ENCODE results near the gene SLC9A9.

Gene SLC9A9

DNA sequence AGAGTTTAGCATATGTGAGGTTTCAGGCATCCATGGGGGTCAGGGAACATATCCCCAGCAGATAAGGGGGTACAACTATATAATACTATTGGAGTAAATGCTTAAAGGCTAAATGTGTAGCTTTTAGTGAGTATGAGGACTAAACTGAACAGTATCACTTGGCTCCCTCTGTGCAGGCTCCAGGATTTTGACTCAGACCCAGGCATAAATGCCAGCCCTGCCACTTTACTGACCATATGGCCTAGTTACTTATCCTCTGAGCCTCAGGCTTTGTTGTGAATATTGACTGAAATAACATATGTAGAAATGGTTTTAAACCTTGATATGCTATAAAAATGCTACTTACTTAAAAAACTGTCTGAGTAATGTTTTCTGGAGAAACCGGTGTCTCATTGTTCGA lies 577.1 kb downstream of the SLC9A9 start:
- no peak for DNase-seq

DNA sequence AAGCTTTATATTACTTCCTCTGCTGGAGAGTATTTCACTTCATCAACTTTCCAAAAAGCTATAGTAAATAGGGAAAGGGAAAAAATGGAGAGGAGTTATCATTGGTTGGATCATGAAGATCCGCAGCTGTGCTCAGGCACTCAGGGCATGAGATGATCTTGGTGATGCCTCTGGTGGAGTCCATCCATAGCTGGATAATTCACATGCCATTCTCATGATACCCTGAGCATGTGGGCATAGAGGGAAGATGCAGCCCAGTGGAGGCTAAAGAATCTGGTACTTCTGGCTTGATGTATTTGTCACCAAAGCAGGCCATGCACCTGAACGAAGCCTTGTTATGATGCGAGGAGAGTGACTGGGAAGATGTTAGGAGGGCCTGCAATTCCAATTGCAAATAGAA lies 578.5 kb downstream of the SLC9A9 start:
- no peak for DNase-seq

DNA sequence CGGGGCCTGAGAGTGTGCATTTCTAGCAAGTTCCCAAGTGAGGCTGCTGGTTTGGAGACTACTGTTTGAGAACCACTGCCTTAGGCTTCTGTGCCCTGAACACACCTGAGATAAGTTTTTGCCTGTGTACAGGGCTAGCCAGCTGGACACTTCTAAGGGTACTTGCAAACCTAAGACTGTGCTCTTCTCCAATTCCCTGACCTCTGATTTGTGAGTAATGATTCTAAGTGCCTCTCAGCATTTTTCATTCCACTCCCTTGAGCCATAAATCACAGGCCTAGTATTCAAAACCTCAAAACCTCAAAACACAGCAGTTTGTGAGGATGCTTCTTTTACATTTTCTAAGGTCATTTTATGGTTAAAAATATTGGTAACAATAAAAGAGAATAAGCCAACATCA lies 580.3 kb downstream of the SLC9A9 start:
- DNase-seq = no peak

DNA sequence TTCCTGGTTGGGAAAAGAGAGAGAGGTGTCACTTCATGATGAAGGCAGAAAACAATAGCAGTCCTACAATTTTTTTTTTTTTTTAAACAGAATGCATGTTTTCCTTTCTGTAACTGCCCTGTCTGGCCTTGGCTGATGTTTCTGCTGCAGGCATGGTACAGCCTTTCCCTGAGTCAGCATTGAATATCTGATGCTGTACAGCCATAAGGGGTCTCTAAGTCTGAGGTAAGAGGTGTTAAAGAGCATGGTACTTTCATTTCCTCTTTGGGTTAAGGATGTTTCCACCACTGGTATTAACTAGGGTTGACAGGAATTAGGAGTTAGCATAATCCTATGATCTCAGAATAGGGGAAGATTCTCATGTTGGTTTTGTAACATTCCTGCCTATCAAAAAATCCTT lies 581.3 kb downstream of the SLC9A9 start:
- DNase-seq = no peak

DNA sequence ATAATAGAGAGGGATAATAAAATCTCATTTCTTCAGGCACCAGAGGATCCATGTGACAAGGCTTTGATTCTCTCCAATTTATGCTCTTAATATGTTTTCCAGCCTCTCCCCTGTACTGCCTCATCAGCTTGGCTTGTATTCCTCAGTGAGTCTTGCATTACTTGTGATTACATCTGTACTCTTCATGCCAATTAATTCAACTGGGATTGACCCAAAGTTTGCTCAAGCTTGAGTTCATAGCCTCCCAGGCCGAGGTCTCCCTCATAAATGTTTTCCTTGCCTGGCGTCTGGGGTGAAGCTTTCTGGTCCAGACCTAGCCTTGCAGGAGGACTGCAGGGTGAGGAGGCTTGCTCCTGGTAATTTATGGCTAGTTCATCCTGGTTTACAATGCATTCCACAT lies 581.8 kb downstream of the SLC9A9 start:
- DNase-seq = no peak

DNA sequence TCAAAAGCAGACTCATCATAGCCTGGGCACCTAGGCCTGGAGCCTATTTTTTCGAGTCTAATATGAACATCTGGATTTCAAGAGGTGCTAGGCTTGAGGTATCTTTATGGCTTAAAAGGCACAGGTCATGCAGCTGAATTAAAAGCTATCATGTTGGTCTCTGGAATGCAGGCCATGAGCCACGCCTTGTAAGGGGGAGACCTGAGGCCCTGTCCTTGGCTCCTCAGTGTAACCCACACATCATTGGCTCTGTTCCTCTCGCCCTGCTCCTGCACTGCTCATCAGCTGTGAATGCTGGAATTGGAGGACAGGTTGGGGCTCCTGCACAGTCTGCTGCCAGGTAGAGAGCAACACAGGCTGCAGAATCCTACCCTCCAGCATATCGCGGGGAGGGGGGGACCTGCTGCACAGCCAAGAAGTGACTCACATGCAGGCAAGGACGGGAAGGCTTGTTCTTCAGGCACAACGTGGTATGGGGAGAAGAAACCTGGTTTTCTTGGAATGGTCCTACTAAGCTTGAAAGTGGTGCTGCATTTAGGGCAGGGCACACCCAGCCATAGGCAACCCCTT lies 582.7 kb downstream of the SLC9A9 start:
- DNase-seq = no peak

DNA sequence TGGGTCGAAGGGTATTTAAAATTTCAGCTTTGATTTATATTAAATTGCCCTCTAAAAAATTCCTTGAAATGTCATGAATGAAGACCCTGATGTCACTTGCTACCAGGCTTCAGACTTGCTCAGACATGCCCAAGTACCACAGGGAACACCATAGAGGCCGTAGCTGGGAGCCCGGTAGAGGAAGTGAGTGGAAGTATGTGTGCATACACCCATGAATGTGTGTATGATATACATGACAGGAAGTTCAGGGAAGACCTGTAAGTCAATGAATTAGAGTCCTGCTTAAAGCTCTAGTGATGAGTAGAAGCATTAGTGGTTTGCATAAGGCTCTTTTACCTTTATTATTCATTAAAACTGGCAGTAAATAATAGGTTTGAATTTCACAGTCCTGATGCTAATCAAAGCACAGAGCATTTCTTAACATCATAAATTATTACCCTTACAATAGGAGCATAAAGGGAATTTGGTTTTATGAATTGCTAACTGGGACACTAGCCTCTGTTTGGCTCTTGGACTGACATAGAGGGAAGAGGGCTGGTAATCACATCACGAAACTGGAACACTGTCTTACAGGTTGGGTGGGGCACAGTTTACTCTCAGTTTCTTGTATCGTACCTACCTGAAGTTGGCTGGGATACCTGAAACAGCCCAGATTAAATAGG lies 584.3 kb downstream of the SLC9A9 start:
- no peak for DNase-seq

DNA sequence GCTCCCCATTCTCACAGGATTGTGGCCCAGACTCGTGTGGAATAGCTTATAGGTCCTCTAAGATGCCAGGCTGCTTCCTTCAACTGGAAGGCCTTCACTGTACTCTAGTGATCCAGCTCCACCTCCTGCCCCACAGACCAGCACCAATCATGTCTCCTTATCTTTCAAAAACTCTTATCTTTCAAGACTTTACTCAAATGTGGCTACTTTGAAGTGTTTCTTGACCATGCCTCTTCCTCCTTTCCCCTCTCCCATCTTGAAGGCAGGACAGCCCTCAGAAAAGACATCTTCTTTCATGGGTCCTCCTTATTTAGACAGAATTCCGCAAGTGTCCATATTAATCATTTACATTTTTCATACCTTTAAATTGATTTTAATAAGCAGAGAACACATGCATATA lies 586.4 kb downstream of the SLC9A9 start:
- no peak for DNase-seq

DNA sequence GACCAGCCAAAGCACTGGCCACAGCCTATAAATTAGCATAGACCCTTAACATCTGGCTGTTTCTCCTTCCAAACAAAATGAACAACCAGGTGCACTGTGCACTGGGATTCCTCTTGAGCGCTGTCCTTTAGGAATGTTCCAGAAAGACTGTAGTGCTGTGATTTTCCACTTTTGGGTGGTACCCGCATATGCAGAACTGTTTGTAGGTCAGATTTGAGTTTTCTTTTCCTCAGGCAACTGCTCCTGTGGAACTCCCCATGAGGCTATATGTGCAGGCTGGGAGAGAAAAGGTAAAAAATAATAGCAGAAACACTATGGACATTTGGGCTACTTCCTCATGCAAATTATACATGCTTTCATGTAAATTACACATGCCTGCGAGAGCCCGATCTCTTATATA lies 589.6 kb downstream of the SLC9A9 start:
- DNase-seq = no peak

DNA sequence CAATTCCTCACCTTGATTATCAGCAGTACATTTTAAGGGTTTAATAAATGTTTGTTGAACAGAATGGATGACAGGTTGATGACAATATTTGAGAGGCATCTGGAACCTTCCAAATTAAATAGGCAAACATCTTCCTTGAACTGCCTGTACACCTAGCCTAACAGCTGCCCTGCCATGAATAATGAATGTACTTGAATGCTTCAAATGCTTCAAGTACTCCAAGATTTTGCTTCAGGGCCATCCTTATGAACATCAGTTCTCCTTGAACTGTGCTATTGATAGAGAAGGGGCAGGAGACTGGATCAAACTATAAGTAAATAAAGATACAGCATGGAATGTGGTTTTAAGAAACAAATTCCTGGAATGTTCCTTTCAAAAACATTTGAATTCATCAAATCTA lies 591.9 kb downstream of the SLC9A9 start:
- DNase-seq = no peak

DNA sequence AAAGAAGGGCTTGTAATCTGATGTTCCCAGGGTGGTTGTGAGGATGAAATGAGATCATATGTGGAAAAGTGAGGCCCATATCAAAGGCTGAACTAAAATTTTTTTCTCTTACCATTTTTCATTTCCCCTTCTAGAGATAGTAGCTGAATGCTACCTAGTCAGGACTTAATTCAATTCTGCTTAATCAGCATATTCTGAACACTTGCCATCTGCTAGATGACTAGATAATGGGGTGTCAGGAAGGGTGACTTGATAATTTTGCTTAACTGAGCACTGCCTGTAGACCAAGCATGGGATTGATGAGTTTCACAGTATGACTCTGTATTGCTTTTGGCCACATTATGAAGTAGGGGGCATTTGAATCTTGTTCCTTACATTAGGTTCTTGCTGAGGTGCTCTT lies 592.5 kb downstream of the SLC9A9 start:
- DNase-seq = no peak

DNA sequence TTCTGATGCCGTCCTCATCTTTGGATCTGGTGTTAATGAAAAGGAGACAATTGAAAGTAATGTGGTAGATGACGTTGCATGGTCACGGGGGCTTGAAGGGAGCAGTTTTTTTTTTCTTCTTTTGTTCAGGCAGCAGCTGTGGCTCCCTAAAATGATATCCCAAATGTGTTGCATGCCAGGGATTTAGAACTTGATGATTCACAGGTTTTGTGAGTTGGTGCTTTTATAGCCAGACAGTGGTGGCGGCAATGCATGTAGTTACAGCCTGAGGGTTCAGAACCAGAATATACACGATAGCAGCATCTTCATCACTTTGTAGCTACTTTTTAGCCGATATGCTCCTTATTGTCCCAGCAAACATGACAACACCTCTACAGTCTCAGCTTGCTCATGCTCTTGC lies 595.3 kb downstream of the SLC9A9 start:
- DNase-seq = no peak

DNA sequence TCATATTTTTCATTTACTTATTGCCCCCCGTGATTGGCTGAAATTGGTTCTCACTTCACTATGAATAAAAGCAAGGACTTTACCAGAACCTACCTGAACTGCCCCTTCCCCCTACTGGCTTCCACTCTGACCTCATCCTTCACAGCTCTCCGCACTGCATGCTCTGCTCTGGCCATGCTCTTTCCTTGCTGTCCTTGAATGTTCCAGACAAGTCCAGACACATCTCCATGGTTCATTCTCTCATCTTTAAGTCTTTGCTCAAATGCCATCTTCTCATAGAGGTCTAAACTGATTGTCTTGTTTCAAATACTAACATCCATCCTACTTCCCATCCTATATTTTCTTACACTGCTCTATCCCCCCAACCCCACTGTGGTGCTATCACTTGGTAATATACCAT lies 599.3 kb downstream of the SLC9A9 start:
- DNase-seq = no peak

DNA sequence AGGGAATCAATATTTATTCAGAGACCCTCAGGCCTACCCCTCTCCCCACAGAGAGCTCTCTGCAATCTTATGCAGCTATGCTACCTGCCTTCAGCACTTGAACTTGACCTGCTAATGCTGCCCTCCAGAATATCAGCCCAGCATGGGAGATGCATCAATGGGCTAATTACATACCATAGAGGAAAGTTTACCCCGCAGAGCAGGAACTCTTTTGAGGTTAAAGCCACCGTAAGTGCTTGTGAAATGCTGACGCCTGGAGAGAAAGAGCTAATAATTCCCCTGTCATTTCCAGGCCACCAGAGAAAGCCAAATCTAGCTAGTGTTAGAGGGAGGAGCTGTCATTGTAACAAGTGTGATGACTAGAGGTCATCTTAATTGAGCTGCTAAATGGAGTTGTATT lies 601.2 kb downstream of the SLC9A9 start:
- DNase-seq = no peak

DNA sequence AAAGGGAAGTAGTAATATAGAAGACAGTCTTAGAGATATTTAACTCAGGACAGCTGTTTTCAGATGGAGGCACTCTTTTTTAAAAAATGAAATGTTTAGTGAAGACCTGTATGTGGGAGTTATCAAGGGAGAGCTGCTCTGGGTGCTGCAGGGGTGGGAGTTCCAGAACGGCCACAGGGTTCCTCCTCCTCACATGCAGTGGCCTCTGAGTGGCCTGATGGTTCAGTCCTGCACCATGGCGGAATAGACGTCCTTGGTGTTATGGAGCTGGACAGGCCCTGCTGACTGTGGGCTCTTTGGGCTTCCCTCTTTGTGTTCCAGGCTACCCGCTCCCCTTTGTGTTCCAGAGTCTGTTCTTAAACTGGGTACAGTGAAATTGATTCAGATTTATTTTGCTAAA lies 602.6 kb downstream of the SLC9A9 start:
- DNase-seq = no peak

DNA sequence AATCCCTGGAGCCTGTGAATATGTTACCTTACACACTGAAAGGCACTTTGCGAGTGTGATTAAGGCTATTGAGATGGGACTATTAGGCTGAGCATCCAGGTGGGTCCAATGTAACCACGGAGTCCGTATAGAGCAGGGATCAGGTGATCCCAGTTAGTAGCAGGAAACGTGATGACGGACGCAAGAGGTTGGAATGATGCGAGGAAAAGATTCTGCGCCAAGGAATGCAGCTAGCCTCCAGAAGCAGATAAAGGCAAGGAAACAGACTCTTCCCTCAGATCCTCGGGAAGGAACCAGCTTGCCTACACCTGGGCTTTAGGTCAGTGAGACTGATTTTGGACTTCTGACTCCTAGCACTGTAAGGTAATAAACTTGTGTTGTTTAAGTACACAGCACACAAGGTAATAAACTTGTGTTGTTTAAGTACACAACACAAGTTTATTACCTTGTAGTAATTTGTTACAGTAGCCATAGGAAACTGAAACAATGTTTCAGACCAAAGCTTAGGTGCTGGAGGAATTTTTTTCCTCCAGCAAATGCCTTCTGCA lies 603.7 kb downstream of the SLC9A9 start:
- no peak for DNase-seq

DNA sequence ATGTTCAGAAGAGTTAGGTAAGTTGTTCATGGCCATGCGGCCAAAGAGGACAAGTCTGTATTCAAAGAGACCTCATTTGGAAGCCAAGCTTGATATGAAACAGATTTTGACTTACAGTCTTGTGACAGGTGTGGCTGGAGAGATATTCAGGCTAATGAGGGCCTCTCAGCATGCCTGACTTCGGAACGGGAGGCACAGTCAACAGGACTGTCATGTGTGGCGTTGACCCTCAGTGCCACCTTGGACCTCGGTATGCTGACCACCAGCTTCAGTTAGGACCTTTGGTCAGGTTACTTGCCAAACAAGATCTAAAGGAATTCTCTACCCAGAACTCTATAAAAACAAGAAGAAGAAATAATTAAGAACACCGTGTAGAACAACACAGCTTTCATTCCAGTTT lies 604.6 kb downstream of the SLC9A9 start:
- DNase-seq = no peak

DNA sequence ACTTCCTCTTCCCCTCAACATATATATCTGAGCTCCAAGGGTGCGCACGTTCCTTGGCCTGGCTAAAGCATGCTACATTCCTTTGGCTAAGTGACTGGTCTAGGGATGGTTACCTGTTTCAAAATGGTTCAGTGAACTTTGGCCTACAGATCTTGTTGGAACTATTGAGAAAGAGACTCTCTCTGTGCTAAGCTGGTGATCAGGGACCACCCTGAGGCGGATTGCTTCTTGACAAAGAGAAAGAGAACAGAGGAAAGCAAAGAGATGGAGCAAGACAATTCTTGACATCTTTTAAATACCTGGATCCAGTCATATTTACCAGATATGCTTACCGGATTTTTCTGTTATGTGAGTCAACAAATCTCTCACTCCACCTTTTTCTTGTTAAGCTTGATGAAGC lies 605.6 kb downstream of the SLC9A9 start:
- DNase-seq = no peak

DNA sequence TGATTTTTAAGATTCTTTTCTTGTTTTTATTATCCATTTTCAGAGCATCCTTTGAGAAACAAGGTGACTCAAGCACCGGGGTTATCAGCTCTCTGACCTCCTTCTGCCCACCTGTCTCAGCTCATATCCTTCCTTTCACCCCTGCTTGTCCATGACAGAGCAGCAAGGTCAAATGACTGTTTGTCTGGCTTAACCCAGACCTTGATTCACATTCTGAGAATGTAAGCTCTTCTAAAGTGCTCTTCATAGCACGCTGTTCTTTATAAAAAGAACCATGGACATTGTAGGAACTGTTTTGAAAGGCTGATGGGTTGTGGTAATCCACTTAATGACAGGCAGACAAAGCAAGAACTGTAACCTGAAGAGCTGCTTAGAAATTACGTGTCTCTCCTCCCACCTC lies 606.2 kb downstream of the SLC9A9 start:
- no peak for DNase-seq

DNA sequence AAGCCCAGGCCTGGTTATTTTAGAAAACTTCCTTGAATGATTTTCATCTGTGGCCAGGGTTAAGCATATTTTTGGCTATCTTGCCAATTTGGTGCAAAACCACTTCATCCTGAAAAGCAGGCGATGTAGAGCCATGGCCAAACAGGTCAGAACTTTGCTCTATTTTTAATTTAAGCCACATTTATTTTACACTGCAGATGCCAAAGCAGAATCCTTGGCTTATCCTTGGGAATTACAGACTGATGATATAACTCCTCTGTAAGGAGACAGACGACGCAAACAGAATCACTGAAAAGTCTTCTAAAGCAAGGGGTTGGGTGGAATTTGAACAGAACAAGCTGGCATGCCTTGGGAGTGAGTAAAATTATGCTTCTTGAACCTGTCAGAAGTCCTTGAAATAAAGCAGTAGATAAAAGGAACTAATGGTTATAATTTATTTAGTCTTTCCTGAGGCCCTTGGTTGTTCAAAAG lies 606.8 kb downstream of the SLC9A9 start:
- DNase-seq = no peak

DNA sequence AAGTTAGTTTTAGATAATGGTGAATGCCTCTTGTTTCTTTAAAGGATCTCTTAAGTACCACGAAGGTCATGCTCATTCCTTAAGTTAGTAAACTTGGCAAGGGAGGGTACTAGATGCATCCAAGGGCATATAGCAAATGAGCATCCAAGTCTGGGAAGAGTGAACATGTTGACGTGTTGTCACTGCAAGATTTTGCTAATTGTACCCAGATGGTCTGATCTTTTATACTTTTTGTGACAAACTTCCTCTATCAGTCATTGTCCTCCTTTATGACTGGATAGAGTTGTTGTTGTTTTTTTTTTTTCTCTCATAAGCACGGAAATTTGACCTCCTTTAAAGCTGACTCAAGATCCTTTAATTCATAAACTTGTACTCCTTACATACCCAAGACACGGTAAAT lies 607.4 kb downstream of the SLC9A9 start:
- DNase-seq = no peak

DNA sequence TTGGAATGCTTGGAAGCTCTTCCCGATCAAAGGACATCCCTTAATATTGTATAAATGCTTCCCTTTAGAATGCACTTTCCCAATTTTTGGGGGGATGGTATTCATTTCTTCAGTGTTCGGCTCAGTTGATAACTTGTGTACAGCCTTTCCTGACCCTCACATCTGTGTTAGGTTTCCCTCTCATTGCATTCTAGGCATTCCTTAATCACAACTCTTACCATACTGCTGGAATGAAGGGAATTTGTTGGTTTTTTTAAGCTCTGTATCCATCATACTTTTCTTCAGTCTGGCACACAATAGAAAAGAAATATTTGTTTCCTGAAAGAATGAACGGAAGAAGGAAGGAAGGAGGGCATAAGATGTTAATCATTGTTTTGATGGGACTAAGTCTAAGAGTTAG lies 609.2 kb downstream of the SLC9A9 start:
- DNase-seq = no peak

DNA sequence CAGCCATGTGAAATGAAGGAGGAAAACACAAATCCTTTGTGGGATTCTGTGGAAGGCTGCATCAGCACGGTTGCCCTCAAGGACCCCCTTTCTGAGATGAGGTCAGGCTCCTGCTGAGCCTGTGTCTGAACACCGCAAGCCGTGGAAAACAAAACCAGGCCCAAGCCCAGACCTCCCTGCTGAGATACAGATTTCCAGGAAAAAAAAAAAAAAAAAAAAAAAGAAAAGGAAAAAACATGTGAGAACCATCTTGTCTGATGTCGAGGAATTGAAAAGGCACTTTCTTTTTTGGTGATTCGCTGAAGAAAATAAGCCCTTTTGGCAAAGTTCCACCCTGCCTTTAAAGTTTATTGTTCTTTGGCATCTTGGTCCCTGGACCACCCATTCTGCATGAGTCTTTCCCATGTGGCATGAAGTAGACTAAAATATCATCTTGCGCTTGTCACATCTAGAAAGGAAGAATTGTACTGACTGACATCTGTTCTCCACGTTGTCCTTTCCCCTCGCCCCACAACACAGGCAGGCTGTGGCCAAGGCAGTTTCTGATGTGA lies 611.1 kb downstream of the SLC9A9 start:
- DNase-seq = no peak

DNA sequence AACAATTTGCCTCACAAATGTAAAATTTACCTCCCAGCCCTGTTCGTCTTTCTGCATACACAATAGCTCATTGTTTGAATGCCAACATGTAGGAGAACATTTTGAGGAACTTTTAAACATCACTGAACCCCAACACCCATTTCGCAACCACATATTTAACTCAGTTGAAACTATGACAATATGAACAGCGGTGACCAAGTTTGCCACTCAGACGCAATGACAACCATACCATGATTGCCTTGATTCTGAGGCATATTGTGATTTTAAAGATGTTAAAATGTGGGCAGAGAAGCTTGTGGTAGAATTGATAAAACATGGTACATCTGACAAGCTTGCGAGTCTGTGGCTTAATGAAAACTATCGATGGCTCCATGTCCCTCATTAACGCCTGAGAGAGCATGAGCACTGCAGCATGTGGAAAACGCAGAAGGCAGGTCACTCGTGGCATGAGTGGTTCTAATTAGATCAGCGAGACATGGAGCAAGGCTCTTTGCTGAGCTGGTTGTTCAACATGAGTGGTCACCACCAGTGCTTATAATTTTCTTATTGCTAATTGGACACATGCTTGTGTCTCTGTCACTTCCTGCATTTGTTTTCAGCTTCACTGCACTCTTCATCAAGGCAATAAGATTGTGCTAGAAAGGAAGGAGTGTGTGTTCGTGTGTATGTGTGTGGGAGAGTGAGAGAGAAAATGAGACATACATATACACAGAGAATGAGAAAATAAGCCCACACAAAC lies 611.9 kb downstream of the SLC9A9 start:
- DNase-seq = no peak

All from C1 segment of cervical spinal cord (tissue), 14 donors.